Measurements from ENCODE around the gene SCUBE3. TPM values are rescaled to one million over a fixed set of nuclear protein-coding genes. Genes with fewer than 3 reads are reported as not detected.

Gene SCUBE3
- total and polyA plus RNA-seq, 2 donors (not counting 1 experiment from before 2014, with no cell fraction given) = not detected

DNA sequence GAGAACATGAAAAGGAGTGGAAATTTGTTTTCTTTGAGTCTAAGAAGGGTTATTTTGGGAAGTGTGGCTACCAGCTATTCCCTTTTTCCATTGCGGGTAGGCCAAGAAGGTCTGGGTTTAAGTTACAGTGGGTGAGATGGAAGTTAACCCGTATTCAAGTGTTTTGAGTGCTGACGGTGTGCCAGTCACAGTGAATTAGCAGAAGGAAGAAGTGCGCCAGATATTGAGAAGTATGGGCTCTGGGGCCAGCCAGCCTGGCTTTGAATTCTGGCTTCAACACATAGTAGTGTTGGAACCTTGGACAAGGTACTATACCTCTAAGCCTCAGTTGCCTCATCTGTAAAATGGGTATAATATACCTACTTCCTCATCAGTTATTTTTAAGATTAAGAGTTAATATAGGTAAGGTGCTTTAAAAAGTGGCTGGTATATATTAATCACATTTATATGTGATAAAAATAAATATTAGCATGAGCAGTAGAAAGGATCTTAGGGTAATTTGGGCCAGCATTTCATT lies 62.0 kb downstream of the SCUBE3 start:
- Histone ChIP-seq H3K4me1 (ENCODE audit: control insufficient read depth in 2 of 2, insufficient read depth in 2 of 2, low read length in 2 of 2) (no peaks in the 10 kb centered on the region), H3K4me3 (ENCODE audit: control extremely low read depth in 1 of 5, extremely low read depth in 1 of 5, insufficient read depth in 1 of 5, low read depth in 2 of 5, low read length in 4 of 5) (no peak overlapping the region), H4K20me1 (ENCODE audit: control insufficient read depth, insufficient read depth, low read length, poor library complexity, severe bottlenecking) (peaks cover 4% of the 10 kb centered on the region), H3K36me3 (replicated peaks in 1 of 2; ENCODE audit: control extremely low read depth in 1 of 2, control insufficient read depth in 1 of 2, extremely low read depth in 1 of 2, insufficient read depth in 2 of 2, low read length in 1 of 2) (peaks cover 0 to 11% of the 10 kb centered on the region in 2 experiments), H3K79me2 (ENCODE audit: control insufficient read depth, insufficient read depth, low read length) (peaks cover 30% of the 10 kb centered on the region), H3K27me3 (replicated peaks in 1 of 4; ENCODE audit: control extremely low read depth in 1 of 4, control insufficient read depth in 3 of 4, insufficient read depth in 4 of 4, low read length in 3 of 4) (no peaks in the 10 kb centered on the region), H3K9ac (ENCODE audit: low read length) (no peak overlapping the region), H3K27ac (ENCODE audit: low read length in 2 of 2) (no peak overlapping the region), H2AFZ (ENCODE audit: insufficient read depth, low read depth, low read length, poor library complexity, severe bottlenecking) (no peak overlapping the region), H3K9me3 (ENCODE audit: control extremely low read depth in 1 of 3, control insufficient read depth in 2 of 3, insufficient read depth in 1 of 3, low read length in 2 of 3) (no peaks in the 10 kb centered on the region), H3K4me2 (replicated peaks; ENCODE audit: low read depth, low read length, poor library complexity, severe bottlenecking) (no peak overlapping the region)
- H3K27ac Mint-ChIP-seq = no peak overlapping the region
- H3K27me3 Mint-ChIP-seq = no peaks in the 10 kb centered on the region
- ATAC-seq (ENCODE audit: low read depth) (no peak), DNase-seq (no peak)
- TF ChIP-seq, protein P1, sequence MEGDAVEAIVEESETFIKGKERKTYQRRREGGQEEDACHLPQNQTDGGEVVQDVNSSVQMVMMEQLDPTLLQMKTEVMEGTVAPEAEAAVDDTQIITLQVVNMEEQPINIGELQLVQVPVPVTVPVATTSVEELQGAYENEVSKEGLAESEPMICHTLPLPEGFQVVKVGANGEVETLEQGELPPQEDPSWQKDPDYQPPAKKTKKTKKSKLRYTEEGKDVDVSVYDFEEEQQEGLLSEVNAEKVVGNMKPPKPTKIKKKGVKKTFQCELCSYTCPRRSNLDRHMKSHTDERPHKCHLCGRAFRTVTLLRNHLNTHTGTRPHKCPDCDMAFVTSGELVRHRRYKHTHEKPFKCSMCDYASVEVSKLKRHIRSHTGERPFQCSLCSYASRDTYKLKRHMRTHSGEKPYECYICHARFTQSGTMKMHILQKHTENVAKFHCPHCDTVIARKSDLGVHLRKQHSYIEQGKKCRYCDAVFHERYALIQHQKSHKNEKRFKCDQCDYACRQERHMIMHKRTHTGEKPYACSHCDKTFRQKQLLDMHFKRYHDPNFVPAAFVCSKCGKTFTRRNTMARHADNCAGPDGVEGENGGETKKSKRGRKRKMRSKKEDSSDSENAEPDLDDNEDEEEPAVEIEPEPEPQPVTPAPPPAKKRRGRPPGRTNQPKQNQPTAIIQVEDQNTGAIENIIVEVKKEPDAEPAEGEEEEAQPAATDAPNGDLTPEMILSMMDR (IDR thresholded peaks at IDR 0.05) = no peak
- no peak for TF ChIP-seq EZH2 (IDR thresholded peaks at IDR 0.05; ENCODE audit: borderline replicate concordance, insufficient read depth, low read depth, low read length, poor library complexity, severe bottlenecking)
- H3K4me3 Mint-ChIP-seq = no peak overlapping the region
- ChIA-PET POLR2A (interaction anchor here (0.5 kb wide), 1 partner anchor 1317 kb away, joined by 3 read pairs; no protein-coding TSS in a partner anchor), CTCF (no interaction called here)
- no peaks in the 10 kb centered on the region for H3K4me1 Mint-ChIP-seq
- intact Hi-C loops (cut with micrococcal nuclease) = no loop called here
- WGBS (ENCODE audit: insufficient coverage) = 92% methylated on average over 3 of the region's 4 CpGs
- H3K9me3 Mint-ChIP-seq (ENCODE audit: insufficient read depth) = no peaks in the 10 kb centered on the region

GRCh38 chr6:35278708-35279107 lies 65.0 kb downstream of the SCUBE3 start:
- Mint-ChIP-seq H3K27ac (no peak overlapping the region), H3K27me3 (no peaks in the 10 kb centered on the region), H3K9me3 (ENCODE audit: insufficient read depth) (no peaks in the 10 kb centered on the region), H3K4me3 (no peak overlapping the region), H3K4me1 (no peaks in the 10 kb centered on the region)
- WGBS (ENCODE audit: insufficient coverage) = 100% methylated on average over 3 of the region's 3 CpGs
- no peaks in the 10 kb centered on the region for H3K9me3 ChIP-seq (ENCODE audit: control extremely low read depth in 1 of 3, control insufficient read depth in 2 of 3, insufficient read depth in 1 of 3, low read length in 2 of 3)
- no peak for ATAC-seq (ENCODE audit: low read depth)
- peaks cover 12% of the 10 kb centered on the region for H3K79me2 ChIP-seq (ENCODE audit: control insufficient read depth, insufficient read depth, low read length)
- no peaks in the 10 kb centered on the region for H3K27me3 ChIP-seq (replicated peaks in 1 of 4; ENCODE audit: control extremely low read depth in 1 of 4, control insufficient read depth in 3 of 4, insufficient read depth in 4 of 4, low read length in 3 of 4)
- no peak for DNase-seq
- CTCF ChIA-PET = interaction anchor here (1.1 kb wide), 1 partner anchor 14 kb away, joined by 5 read pairs; no protein-coding TSS in a partner anchor
- peaks cover 7 to 36% of the 10 kb centered on the region in 2 experiments for H3K36me3 ChIP-seq (replicated peaks in 1 of 2; ENCODE audit: control extremely low read depth in 1 of 2, control insufficient read depth in 1 of 2, extremely low read depth in 1 of 2, insufficient read depth in 2 of 2, low read length in 1 of 2)
- no peaks in the 10 kb centered on the region for H3K4me1 ChIP-seq (ENCODE audit: control insufficient read depth in 2 of 2, insufficient read depth in 2 of 2, low read length in 2 of 2)
- no peak overlapping the region for H3K9ac ChIP-seq (ENCODE audit: low read length)
- TF ChIP-seq, protein P1 (IDR thresholded peaks at IDR 0.05) = no peak
- no peak for TF ChIP-seq EZH2 (IDR thresholded peaks at IDR 0.05; ENCODE audit: borderline replicate concordance, insufficient read depth, low read depth, low read length, poor library complexity, severe bottlenecking)
- POLR2A ChIA-PET = no interaction called here
- intact Hi-C loops (cut with micrococcal nuclease) = no loop called here
- H2AFZ ChIP-seq (ENCODE audit: insufficient read depth, low read depth, low read length, poor library complexity, severe bottlenecking) = no peak overlapping the region
- H3K4me3 ChIP-seq (ENCODE audit: control extremely low read depth in 1 of 5, extremely low read depth in 1 of 5, insufficient read depth in 1 of 5, low read depth in 2 of 5, low read length in 4 of 5) = no peak overlapping the region
- no peak overlapping the region for H3K27ac ChIP-seq (ENCODE audit: low read length in 2 of 2)
- H3K4me2 ChIP-seq (replicated peaks; ENCODE audit: low read depth, low read length, poor library complexity, severe bottlenecking) = no peak overlapping the region
- H4K20me1 ChIP-seq (ENCODE audit: control insufficient read depth, insufficient read depth, low read length, poor library complexity, severe bottlenecking) = peaks cover 4% of the 10 kb centered on the region

Measured in B cell (primary cell).